WTC11 (cell line): ENCODE measurements around the gene MPP7. TPM values are rescaled to one million over a fixed set of nuclear protein-coding genes. Genes with fewer than 3 reads are reported as not detected.

Source experiments
- ATAC-seq: fragments of 200-7000 bp; cut with Tn5 transposase; 2 replicates; pipeline ENCODE4 v1.10.0; 2021; ENCODE audit warnings: mild to moderate bottlenecking, moderate library complexity
- CTCF ChIA-PET: fragments of 300-600 bp; sonication (Branson Sonifier 250); formaldehyde crosslinking; loops from one replicate; lab custom pipeline; 2021; ENCODE audit warnings: antibody characterized with exemption; lab: Charles Lee
- POLR2A ChIA-PET: fragments of 350-600 bp; sonication (Branson Sonifier 250); formaldehyde crosslinking; loops from one replicate; lab custom pipeline; 2021; ENCODE audit warnings: antibody characterized with exemption; lab: Charles Lee
- DNase-seq: peaks from one replicate; pipeline ENCODE4 v3.0.0; 2021; ENCODE audit warnings: low spot score
- H3K27ac Mint-ChIP-seq: 2 replicates; pipeline ENCODE4 v1.8.0; 2021; ENCODE audit warnings: mixed read lengths
- H3K27me3 Mint-ChIP-seq: 2 replicates; pipeline ENCODE4 v1.8.0; 2021; ENCODE audit warnings: low read depth, mild to moderate bottlenecking, moderate library complexity, mixed read lengths
- H3K36me3 Mint-ChIP-seq: 2 replicates; pipeline ENCODE4 v1.8.0; 2021; ENCODE audit warnings: mixed read lengths
- H3K4me1 Mint-ChIP-seq: 2 replicates; pipeline ENCODE4 v1.8.0; 2022; ENCODE audit warnings: mixed read lengths
- H3K4me3 Mint-ChIP-seq: 2 replicates; pipeline ENCODE4 v1.8.0; 2021; ENCODE audit warnings: mild to moderate bottlenecking, moderate library complexity, mixed read lengths
- H3K9me3 Mint-ChIP-seq: 2 replicates; pipeline ENCODE4 v1.8.0; 2021; ENCODE audit warnings: mixed read lengths
- ETV6 ChIP-seq: sonication (generic); formaldehyde crosslinking; IDR thresholded peaks from 2 replicates; pipeline ENCODE4 v1.8.1; 2022; ENCODE audit warnings: mild to moderate bottlenecking, missing genetic modification reagents
- FOXP1 ChIP-seq: sonication (generic); formaldehyde crosslinking; IDR thresholded peaks from 2 replicates; pipeline ENCODE4 v1.8.0; 2022; ENCODE audit warnings: missing genetic modification reagents, mild to moderate bottlenecking, moderate library complexity, borderline replicate concordance
- MXD4 ChIP-seq: fragments of 250-450 bp; sonication (Bioruptor Pico); IDR thresholded peaks from 2 replicates; pipeline ENCODE4 v1.8.0; 2021; ENCODE audit warnings: mild to moderate bottlenecking, moderate library complexity, borderline replicate concordance
- MYBL2 ChIP-seq: sonication (generic); formaldehyde crosslinking; IDR thresholded peaks from 2 replicates; pipeline ENCODE4 v1.8.1; 2023; ENCODE audit warnings: mild to moderate bottlenecking, moderate library complexity, missing genetic modification reagents
- NFYB ChIP-seq: sonication (generic); formaldehyde crosslinking; conservative IDR thresholded peaks from 2 replicates; pipeline ENCODE4 v1.8.0; 2022; ENCODE audit warnings: low read depth, missing genetic modification reagents
- NR1H2 ChIP-seq: sonication (generic); formaldehyde crosslinking; IDR thresholded peaks from 2 replicates; pipeline ENCODE4 v1.9.0; 2021; ENCODE audit warnings: mild to moderate bottlenecking, moderate library complexity, missing genetic modification reagents
- NR3C1 ChIP-seq: sonication (generic); formaldehyde crosslinking; conservative IDR thresholded peaks from 2 replicates; pipeline ENCODE4 v1.8.1; 2023; ENCODE audit warnings: low read depth, mild to moderate bottlenecking, missing genetic modification reagents
- PREB ChIP-seq: sonication (generic); formaldehyde crosslinking; IDR thresholded peaks from 2 replicates; pipeline ENCODE4 v1.8.1; 2022; ENCODE audit warnings: mild to moderate bottlenecking, missing genetic modification reagents, moderate library complexity, borderline replicate concordance
- SMAD3 ChIP-seq: sonication (generic); formaldehyde crosslinking; IDR thresholded peaks from 2 replicates; pipeline ENCODE4 v1.8.0; 2022; ENCODE audit warnings: missing genetic modification reagents, mild to moderate bottlenecking, borderline replicate concordance
- SMAD4 ChIP-seq: sonication (generic); formaldehyde crosslinking; IDR thresholded peaks from 2 replicates; pipeline ENCODE4 v1.8.0; 2022; ENCODE audit warnings: mild to moderate bottlenecking, missing genetic modification reagents
- SOX15 ChIP-seq: fragments of 250-450 bp; sonication (Bioruptor Pico); IDR thresholded peaks from 2 replicates; pipeline ENCODE4 v1.9.0; 2021; ENCODE audit warnings: mild to moderate bottlenecking
- STAT6 ChIP-seq: sonication (generic); formaldehyde crosslinking; conservative IDR thresholded peaks from 2 replicates; pipeline ENCODE4 v1.8.1; 2023; ENCODE audit warnings: mild to moderate bottlenecking, low read depth, missing genetic modification reagents, moderate library complexity
- ZNF232 ChIP-seq: sonication (generic); formaldehyde crosslinking; IDR thresholded peaks from 2 replicates; pipeline ENCODE4 v1.8.0; 2022; ENCODE audit warnings: mild to moderate bottlenecking, missing genetic modification reagents
- microRNA-seq: library from miRNA; unstranded; fragments of <30 nt; microRNA quantifications from one replicate; pipeline ENCODE4 v1.2.0, GENCODE V29; 2022; ENCODE audit warnings: borderline number of aligned reads
- total RNA-seq: library from RNA; stranded (reverse); gene quantifications from 3 replicates; pipeline ENCODE4 v1.2.3, GENCODE V29; 2021
- TF ChIP-seq, protein P1 (sequence below): fragments of 250-450 bp; sonication (Bioruptor Pico); IDR thresholded peaks from 2 replicates; pipeline ENCODE4 v1.8.0; 2021; ENCODE audit warnings: mild to moderate bottlenecking

The MPP7 gene
- total RNA-seq, 1 experiment from 2014 or later: 9.1 TPM

DNA sequence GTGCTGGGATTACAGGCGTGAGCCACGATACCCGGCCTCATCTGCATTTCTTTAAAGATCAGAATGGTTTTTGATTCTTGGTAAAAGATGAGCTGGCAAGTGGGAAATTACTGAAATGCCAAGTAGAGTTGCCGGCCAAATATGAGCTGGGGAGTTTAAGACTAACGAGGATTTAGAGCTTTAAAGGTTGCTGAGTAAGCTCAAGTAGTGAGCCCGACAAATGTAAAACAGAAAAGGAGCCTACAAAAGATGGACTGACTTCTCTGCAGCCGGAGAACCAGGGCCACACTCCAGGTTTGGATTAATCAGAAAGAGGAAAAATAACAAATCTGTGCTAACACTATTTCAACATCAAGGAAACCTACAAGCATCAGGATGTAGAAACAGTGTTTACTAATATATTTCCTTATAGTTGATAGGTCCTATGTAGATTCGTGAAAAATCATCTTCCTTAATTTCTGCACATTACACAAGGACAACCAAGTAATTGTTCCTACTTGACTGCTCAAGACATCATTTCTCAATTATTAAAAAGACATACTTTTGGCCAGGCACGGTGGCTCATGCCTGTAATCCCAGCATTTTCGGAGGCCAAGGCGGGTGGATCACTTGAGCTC lies 49.6 kb downstream of the MPP7 start:
- DNase-seq: no peak
- POLR2A ChIA-PET: interaction anchor here (0.7 kb wide), 1 partner anchor 19 kb away, joined by 3 read pairs; no protein-coding TSS in a partner anchor
- H3K9me3 Mint-ChIP-seq: no peaks in the 10 kb centered on the region
- no peaks in the 10 kb centered on the region for H3K27me3 Mint-ChIP-seq
- CTCF ChIA-PET: interaction anchor here (0.9 to 1.9 kb wide), 3 partner anchors 12 to 141 kb away, joined by 3 to 6 read pairs (median 4); no protein-coding TSS in a partner anchor
- no peak overlapping the region for H3K27ac Mint-ChIP-seq
- TF ChIP-seq SMAD4 (CRISPR knock-in tag): no peak
- TF ChIP-seq, protein P1, sequence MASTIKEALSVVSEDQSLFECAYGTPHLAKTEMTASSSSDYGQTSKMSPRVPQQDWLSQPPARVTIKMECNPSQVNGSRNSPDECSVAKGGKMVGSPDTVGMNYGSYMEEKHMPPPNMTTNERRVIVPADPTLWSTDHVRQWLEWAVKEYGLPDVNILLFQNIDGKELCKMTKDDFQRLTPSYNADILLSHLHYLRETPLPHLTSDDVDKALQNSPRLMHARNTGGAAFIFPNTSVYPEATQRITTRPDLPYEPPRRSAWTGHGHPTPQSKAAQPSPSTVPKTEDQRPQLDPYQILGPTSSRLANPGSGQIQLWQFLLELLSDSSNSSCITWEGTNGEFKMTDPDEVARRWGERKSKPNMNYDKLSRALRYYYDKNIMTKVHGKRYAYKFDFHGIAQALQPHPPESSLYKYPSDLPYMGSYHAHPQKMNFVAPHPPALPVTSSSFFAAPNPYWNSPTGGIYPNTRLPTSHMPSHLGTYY (CRISPR knock-in tag): no peak
- no peak for TF ChIP-seq NR1H2
- no peak for TF ChIP-seq FOXP1 (CRISPR knock-in tag)
- TF ChIP-seq SMAD3: no peak
- TF ChIP-seq ETV6 (CRISPR knock-in tag): no peak
- no peak for TF ChIP-seq PREB (CRISPR knock-in tag)
- no peak for TF ChIP-seq NFYB (CRISPR knock-in tag)
- TF ChIP-seq NR3C1 (CRISPR knock-in tag): no peak
- no peak for TF ChIP-seq MXD4 (CRISPR knock-in tag)
- no peak for TF ChIP-seq ZNF232 (CRISPR knock-in tag)
- no peak for TF ChIP-seq STAT6
- no peak for TF ChIP-seq SOX15 (CRISPR knock-in tag)
- no peak for TF ChIP-seq MYBL2
- peaks cover 6% of the 10 kb centered on the region for H3K4me1 Mint-ChIP-seq
- H3K4me3 Mint-ChIP-seq: no peak overlapping the region
- no peaks in the 10 kb centered on the region for H3K36me3 Mint-ChIP-seq
- no peak for ATAC-seq

Small RNA genes lying within 50 kb of the gene (microRNA-seq; reads per million reads assigned to microRNA genes)
- gene MIR8086: not detected

Other genes starting within 250 kb of the MPP7 start
- 108 to 115 TPM (median 111 TPM) in 3 replicates for gene WAC, start 230.1 kb upstream of the MPP7 start, total RNA-seq